H1 (cell line): ENCODE data around the gene UTP3.

ENCODE experiments used
- CHD1 ChIP-seq: IDR thresholded peaks from 2 replicates; pipeline ENCODE4 v1.6.1; 2012; ENCODE audit warnings: low read depth, low read length, improper control_type of control experiment
- GABPA ChIP-seq: IDR thresholded peaks from 2 replicates; pipeline ENCODE4 v1.6.1; 2011; ENCODE audit warnings: mild to moderate bottlenecking, low read length, moderate library complexity, borderline replicate concordance; ENCODE audit not compliant: insufficient read depth
- SUZ12 ChIP-seq: fragments of 200-600 bp; sonication (generic); IDR thresholded peaks from 2 replicates; pipeline ENCODE4 v1.6.1; 2012; ENCODE audit warnings: mild to moderate bottlenecking, inconsistent platforms, low read length, moderate library complexity, mixed read lengths
- TBP ChIP-seq: IDR thresholded peaks from 2 replicates; pipeline ENCODE4 v1.6.1; 2011; ENCODE audit warnings: low read depth, low read length, improper control_type of control experiment
- TF ChIP-seq, protein P1 (sequence below), 3 experiments: IDR thresholded peaks; 1 replicate in 2 of 3; 2 replicates in 1 of 3; pipeline versions ENCODE4 v1.5.1 to v1.6.1; 2011; ENCODE audit warnings: low read length in 3 of 3, mild to moderate bottlenecking in 3 of 3, inconsistent platforms in 2 of 3, low read depth in 1 of 3, moderate library complexity in 1 of 3; ENCODE audit not compliant: insufficient read depth in 1 of 3; ENCODE audit errors: control extremely low read depth in 1 of 3

DNA sequence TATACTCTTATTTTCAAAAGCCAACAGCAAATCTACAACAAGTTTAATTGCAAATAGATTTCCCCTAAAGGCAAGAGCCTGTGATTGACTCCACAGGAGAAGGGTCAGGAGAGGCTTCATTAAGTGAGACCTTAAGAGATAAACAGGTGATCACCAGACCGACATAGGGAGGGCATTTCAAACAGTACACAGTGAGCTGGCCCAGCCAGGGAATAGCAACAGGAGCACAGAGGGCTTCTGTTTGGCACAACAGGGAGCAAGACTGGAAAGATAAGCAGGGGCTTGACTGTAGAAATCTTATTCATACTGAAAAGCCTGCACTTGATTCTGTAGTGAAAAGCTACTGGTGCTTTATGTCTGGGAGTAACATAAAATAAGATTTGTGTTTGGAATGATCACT is 37.3 kb downstream of the UTP3 start:
- TF ChIP-seq SUZ12 (no peak), TBP (no peak), CHD1 (no peak), GABPA (no peak)
- TF ChIP-seq, protein P1, sequence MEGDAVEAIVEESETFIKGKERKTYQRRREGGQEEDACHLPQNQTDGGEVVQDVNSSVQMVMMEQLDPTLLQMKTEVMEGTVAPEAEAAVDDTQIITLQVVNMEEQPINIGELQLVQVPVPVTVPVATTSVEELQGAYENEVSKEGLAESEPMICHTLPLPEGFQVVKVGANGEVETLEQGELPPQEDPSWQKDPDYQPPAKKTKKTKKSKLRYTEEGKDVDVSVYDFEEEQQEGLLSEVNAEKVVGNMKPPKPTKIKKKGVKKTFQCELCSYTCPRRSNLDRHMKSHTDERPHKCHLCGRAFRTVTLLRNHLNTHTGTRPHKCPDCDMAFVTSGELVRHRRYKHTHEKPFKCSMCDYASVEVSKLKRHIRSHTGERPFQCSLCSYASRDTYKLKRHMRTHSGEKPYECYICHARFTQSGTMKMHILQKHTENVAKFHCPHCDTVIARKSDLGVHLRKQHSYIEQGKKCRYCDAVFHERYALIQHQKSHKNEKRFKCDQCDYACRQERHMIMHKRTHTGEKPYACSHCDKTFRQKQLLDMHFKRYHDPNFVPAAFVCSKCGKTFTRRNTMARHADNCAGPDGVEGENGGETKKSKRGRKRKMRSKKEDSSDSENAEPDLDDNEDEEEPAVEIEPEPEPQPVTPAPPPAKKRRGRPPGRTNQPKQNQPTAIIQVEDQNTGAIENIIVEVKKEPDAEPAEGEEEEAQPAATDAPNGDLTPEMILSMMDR (IDR thresholded peaks at IDR 0.05; ENCODE audit: control extremely low read depth in 1 of 3, insufficient read depth in 1 of 3, low read depth in 1 of 3, low read length in 3 of 3), result no peak
